Measurements from ENCODE around the gene FCRLA.

Gene FCRLA

GRCh38 chr1:161743231-161743630, 36.2 kb downstream of the FCRLA start:
- DNase-seq, result no peak
- Histone ChIP-seq H2AFZ (ENCODE audit: low read length) (no peak overlapping the region), H3K9me2 (replicated peaks; ENCODE audit: insufficient read depth, low read length) (no peaks in the 10 kb centered on the region), H3K36me3 (replicated peaks; ENCODE audit: insufficient read depth, low read length) (no peaks in the 10 kb centered on the region), H3K9ac (ENCODE audit: low read length) (no peak overlapping the region), H3K79me2 (ENCODE audit: low read length) (no peaks in the 10 kb centered on the region), H3K27me3 (replicated peaks; ENCODE audit: insufficient read depth, low read length) (no peaks in the 10 kb centered on the region), H3K4me3 (ENCODE audit: low read length) (no peak overlapping the region), H4K20me1 (ENCODE audit: insufficient read depth, low read length) (no peaks in the 10 kb centered on the region), H3K4me1 (ENCODE audit: low read length) (peaks cover 16% of the 10 kb centered on the region), H3K9me3 (replicated peaks; ENCODE audit: insufficient read depth, low read length) (no peaks in the 10 kb centered on the region), H3K4me2 (ENCODE audit: low read depth, low read length) (no peak overlapping the region), H3K27ac (ENCODE audit: low read length) (no peak overlapping the region), H3F3A (ENCODE audit: insufficient read depth, low read length) (no peaks in the 10 kb centered on the region)
- TF ChIP-seq EZH2 (optimal IDR thresholded peaks at IDR 0.05; ENCODE audit: low read depth, low read length), result no peak
- TF ChIP-seq, protein P1, sequence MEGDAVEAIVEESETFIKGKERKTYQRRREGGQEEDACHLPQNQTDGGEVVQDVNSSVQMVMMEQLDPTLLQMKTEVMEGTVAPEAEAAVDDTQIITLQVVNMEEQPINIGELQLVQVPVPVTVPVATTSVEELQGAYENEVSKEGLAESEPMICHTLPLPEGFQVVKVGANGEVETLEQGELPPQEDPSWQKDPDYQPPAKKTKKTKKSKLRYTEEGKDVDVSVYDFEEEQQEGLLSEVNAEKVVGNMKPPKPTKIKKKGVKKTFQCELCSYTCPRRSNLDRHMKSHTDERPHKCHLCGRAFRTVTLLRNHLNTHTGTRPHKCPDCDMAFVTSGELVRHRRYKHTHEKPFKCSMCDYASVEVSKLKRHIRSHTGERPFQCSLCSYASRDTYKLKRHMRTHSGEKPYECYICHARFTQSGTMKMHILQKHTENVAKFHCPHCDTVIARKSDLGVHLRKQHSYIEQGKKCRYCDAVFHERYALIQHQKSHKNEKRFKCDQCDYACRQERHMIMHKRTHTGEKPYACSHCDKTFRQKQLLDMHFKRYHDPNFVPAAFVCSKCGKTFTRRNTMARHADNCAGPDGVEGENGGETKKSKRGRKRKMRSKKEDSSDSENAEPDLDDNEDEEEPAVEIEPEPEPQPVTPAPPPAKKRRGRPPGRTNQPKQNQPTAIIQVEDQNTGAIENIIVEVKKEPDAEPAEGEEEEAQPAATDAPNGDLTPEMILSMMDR (IDR thresholded peaks at IDR 0.05; ENCODE audit: low read length), result no peak

- no peak overlapping the region for H3K27ac ChIP-seq (ENCODE audit: low read length)
- no peak overlapping the region for H3K9ac ChIP-seq (ENCODE audit: low read length)
- TF ChIP-seq, protein P1 (IDR thresholded peaks at IDR 0.05; ENCODE audit: low read length), result no peak
- no peak for TF ChIP-seq EZH2 (optimal IDR thresholded peaks at IDR 0.05; ENCODE audit: low read depth, low read length)
- TF ChIP-seq EZH2phosphoT487 (IDR thresholded peaks at IDR 0.05; ENCODE audit: low read length), result no peak
- H3K36me3 ChIP-seq (replicated peaks; ENCODE audit: insufficient read depth, low read length), result peaks cover 5% of the 10 kb centered on the region; the same call in 1 of the 2 replicates
- no peaks in the 10 kb centered on the region for H3K27me3 ChIP-seq (replicated peaks; ENCODE audit: insufficient read depth, low read length)
- peaks cover 19% of the 10 kb centered on the region for H3K4me1 ChIP-seq (ENCODE audit: low read length)
- H3F3A ChIP-seq (ENCODE audit: insufficient read depth, low read length), result peaks cover 10% of the 10 kb centered on the region
- H3K4me3 ChIP-seq (ENCODE audit: low read length), result no peak overlapping the region
- H3K79me2 ChIP-seq (ENCODE audit: low read length), result peaks cover 31% of the 10 kb centered on the region
- DNase-seq, result no peak
- H2AFZ ChIP-seq (ENCODE audit: low read length), result no peak overlapping the region
- no peak overlapping the region for H3K4me2 ChIP-seq (ENCODE audit: low read depth, low read length)
- no peaks in the 10 kb centered on the region for H3K9me3 ChIP-seq (replicated peaks; ENCODE audit: insufficient read depth, low read length)
- no peaks in the 10 kb centered on the region for H3K9me2 ChIP-seq (replicated peaks; ENCODE audit: insufficient read depth, low read length)
- no peaks in the 10 kb centered on the region for H4K20me1 ChIP-seq (ENCODE audit: insufficient read depth, low read length)
Observed at GRCh38 chr1:161747801-161748200, 40.8 kb downstream of the FCRLA start.

- Histone ChIP-seq H3K9ac (ENCODE audit: low read length) (peak within 1 kb of the TSS; percentile 84), H3K27me3 (replicated peaks; ENCODE audit: insufficient read depth, low read length) (no peaks in the 10 kb centered on the region), H3K27ac (ENCODE audit: low read length) (peak within 1 kb of the TSS; percentile 83), H3F3A (ENCODE audit: insufficient read depth, low read length) (peaks cover 10% of the 10 kb centered on the region), H3K9me3 (replicated peaks; ENCODE audit: insufficient read depth, low read length) (no peaks in the 10 kb centered on the region), H3K4me3 (ENCODE audit: low read length) (peak within 1 kb of the TSS; percentile 81), H3K4me1 (ENCODE audit: low read length) (peaks cover 14% of the 10 kb centered on the region; the same call in 1 of the 2 replicates), H3K36me3 (replicated peaks; ENCODE audit: insufficient read depth, low read length) (peaks cover 21% of the 10 kb centered on the region), H3K4me2 (ENCODE audit: low read depth, low read length) (peak within 1 kb of the TSS; percentile 83), H3K79me2 (ENCODE audit: low read length) (peaks cover 47% of the 10 kb centered on the region), H4K20me1 (ENCODE audit: insufficient read depth, low read length) (no peaks in the 10 kb centered on the region), H3K9me2 (replicated peaks; ENCODE audit: insufficient read depth, low read length) (no peaks in the 10 kb centered on the region), H2AFZ (ENCODE audit: low read length) (peak within 1 kb of the TSS; percentile 68)
- peak; percentile 99 for DNase-seq
- TF ChIP-seq EZH2phosphoT487 (IDR thresholded peaks at IDR 0.05; ENCODE audit: low read length) (no peak), EZH2 (optimal IDR thresholded peaks at IDR 0.05; ENCODE audit: low read depth, low read length) (no peak)
- TF ChIP-seq, protein P1 (IDR thresholded peaks at IDR 0.05; ENCODE audit: low read length), result peak; percentile 38
Observed at GRCh38 chr1:161749509-161750407, 42.7 kb downstream of the FCRLA start, which contains the start of gene DUSP12. DUSP12 (plus strand) TSS chr1:161749786; CDS start chr1:161749802, 16 bp downstream.
